ENCODE results near the gene SESN1.

Gene SESN1

GRCh38 chr6:108941859-108942258 is 152.8 kb downstream of the SESN1 start:
- H3K27ac ChIP-seq (ENCODE audit: low read length): peak overlapping the region; percentile 79

GRCh38 chr6:108941281-108941680 is 153.4 kb downstream of the SESN1 start:
- no peak for TF ChIP-seq EZH2 (IDR thresholded peaks at IDR 0.05; ENCODE audit: borderline replicate concordance, low read depth, low read length, severe bottlenecking)
- TF ChIP-seq, protein P1, sequence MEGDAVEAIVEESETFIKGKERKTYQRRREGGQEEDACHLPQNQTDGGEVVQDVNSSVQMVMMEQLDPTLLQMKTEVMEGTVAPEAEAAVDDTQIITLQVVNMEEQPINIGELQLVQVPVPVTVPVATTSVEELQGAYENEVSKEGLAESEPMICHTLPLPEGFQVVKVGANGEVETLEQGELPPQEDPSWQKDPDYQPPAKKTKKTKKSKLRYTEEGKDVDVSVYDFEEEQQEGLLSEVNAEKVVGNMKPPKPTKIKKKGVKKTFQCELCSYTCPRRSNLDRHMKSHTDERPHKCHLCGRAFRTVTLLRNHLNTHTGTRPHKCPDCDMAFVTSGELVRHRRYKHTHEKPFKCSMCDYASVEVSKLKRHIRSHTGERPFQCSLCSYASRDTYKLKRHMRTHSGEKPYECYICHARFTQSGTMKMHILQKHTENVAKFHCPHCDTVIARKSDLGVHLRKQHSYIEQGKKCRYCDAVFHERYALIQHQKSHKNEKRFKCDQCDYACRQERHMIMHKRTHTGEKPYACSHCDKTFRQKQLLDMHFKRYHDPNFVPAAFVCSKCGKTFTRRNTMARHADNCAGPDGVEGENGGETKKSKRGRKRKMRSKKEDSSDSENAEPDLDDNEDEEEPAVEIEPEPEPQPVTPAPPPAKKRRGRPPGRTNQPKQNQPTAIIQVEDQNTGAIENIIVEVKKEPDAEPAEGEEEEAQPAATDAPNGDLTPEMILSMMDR (IDR thresholded peaks at IDR 0.05; ENCODE audit: borderline replicate concordance, extremely low read depth, low read length, poor library complexity, severe bottlenecking): no peak
- no peak overlapping the region for H3K4me2 ChIP-seq (ENCODE audit: insufficient read depth, low read length)
- H4K20me1 ChIP-seq (ENCODE audit: insufficient read depth, low read length): no peaks in the 10 kb centered on the region
- no peaks in the 10 kb centered on the region for H3K27me3 ChIP-seq (ENCODE audit: insufficient read depth, low read length, poor library complexity)
- no peaks in the 10 kb centered on the region for H3K36me3 ChIP-seq (ENCODE audit: insufficient read depth, low read length)
- H3K79me2 ChIP-seq (ENCODE audit: insufficient read depth, low read length): no peaks in the 10 kb centered on the region
- ATAC-seq (ENCODE audit: insufficient read depth, low read depth) (no peak), DNase-seq (no peak)
- H3K9me3 ChIP-seq (ENCODE audit: insufficient read depth, low read length, severe bottlenecking): peaks cover 4% of the 10 kb centered on the region
- H3K9ac ChIP-seq (ENCODE audit: low read depth, low read length): no peak overlapping the region
- H3K4me1 ChIP-seq (ENCODE audit: insufficient read depth, low read length): peaks cover 33% of the 10 kb centered on the region
- no peak overlapping the region for H3K4me3 ChIP-seq (ENCODE audit: low read depth in 1 of 2, low read length in 2 of 2)
- no peak overlapping the region for H2AFZ ChIP-seq (ENCODE audit: low read depth, low read length)
- peak overlapping the region; percentile 25 for H3K27ac ChIP-seq (ENCODE audit: low read length)

More at GRCh38 chr6:108941859-108942258, 152.8 kb downstream of the SESN1 start:
- Histone ChIP-seq H3K36me3 (ENCODE audit: insufficient read depth, low read length) (no peaks in the 10 kb centered on the region), H3K9ac (ENCODE audit: low read depth, low read length) (peak overlapping the region; percentile 42; the same call in 1 of the 2 replicates), H4K20me1 (ENCODE audit: insufficient read depth, low read length) (no peaks in the 10 kb centered on the region), H3K27me3 (ENCODE audit: insufficient read depth, low read length, poor library complexity) (no peaks in the 10 kb centered on the region), H3K9me3 (ENCODE audit: insufficient read depth, low read length, severe bottlenecking) (peaks cover 4% of the 10 kb centered on the region), H2AFZ (ENCODE audit: low read depth, low read length) (peak overlapping the region; percentile 68; the same call in 1 of the 2 replicates), H3K4me1 (ENCODE audit: insufficient read depth, low read length) (peaks cover 33% of the 10 kb centered on the region), H3K79me2 (ENCODE audit: insufficient read depth, low read length) (no peaks in the 10 kb centered on the region), H3K4me3 (ENCODE audit: low read depth in 1 of 2, low read length in 2 of 2) (no peak overlapping the region), H3K4me2 (ENCODE audit: insufficient read depth, low read length) (0 out of 2 replicates have a peak overlapping the region, but pooled peaks have one; percentile 63)
- TF ChIP-seq, protein P1 (IDR thresholded peaks at IDR 0.05; ENCODE audit: borderline replicate concordance, extremely low read depth, low read length, poor library complexity, severe bottlenecking): no peak
- TF ChIP-seq EZH2 (IDR thresholded peaks at IDR 0.05; ENCODE audit: borderline replicate concordance, low read depth, low read length, severe bottlenecking): no peak
- DNase-seq (no peak), ATAC-seq (ENCODE audit: insufficient read depth, low read depth) (no peak)

DNA sequence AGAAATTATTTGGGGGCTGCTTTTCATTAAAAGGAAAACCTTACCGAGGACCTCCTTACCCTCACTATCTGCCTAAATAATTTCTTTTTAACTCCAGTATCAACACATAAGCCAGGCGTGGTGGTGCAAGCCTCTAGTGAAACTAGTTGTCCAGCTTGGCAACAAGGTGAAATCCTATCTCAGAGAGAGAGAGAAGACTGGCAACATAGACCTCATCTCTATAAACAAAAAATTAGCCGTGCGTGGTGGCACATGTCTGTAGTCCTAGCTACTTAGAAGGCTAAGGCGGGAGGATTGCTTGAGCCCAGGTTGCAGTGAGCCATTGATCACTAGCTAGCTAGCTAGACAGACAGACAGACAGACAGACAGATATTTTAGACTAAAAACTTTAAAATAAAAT is 153.9 kb downstream of the SESN1 start:
- H3K4me2 ChIP-seq (ENCODE audit: insufficient read depth, low read length): no peak overlapping the region
- H3K4me1 ChIP-seq (ENCODE audit: insufficient read depth, low read length): peaks cover 33% of the 10 kb centered on the region
- no peak overlapping the region for H3K4me3 ChIP-seq (ENCODE audit: low read depth in 1 of 2, low read length in 2 of 2)
- TF ChIP-seq, protein P1 (IDR thresholded peaks at IDR 0.05; ENCODE audit: borderline replicate concordance, extremely low read depth, low read length, poor library complexity, severe bottlenecking): no peak
- no peak for TF ChIP-seq EZH2 (IDR thresholded peaks at IDR 0.05; ENCODE audit: borderline replicate concordance, low read depth, low read length, severe bottlenecking)
- no peaks in the 10 kb centered on the region for H3K27me3 ChIP-seq (ENCODE audit: insufficient read depth, low read length, poor library complexity)
- no peak overlapping the region for H3K9ac ChIP-seq (ENCODE audit: low read depth, low read length)
- no peaks in the 10 kb centered on the region for H3K79me2 ChIP-seq (ENCODE audit: insufficient read depth, low read length)
- H3K36me3 ChIP-seq (ENCODE audit: insufficient read depth, low read length): no peaks in the 10 kb centered on the region
- H3K9me3 ChIP-seq (ENCODE audit: insufficient read depth, low read length, severe bottlenecking): peaks cover 4% of the 10 kb centered on the region
- no peak for DNase-seq
- ATAC-seq (ENCODE audit: insufficient read depth, low read depth): no peak
- no peak overlapping the region for H2AFZ ChIP-seq (ENCODE audit: low read depth, low read length)
- no peak overlapping the region for H3K27ac ChIP-seq (ENCODE audit: low read length)
- no peaks in the 10 kb centered on the region for H4K20me1 ChIP-seq (ENCODE audit: insufficient read depth, low read length)

- Histone ChIP-seq H3K9me3 (ENCODE audit: insufficient read depth, low read length, severe bottlenecking) (peaks cover 4% of the 10 kb centered on the region), H3K4me1 (ENCODE audit: insufficient read depth, low read length) (peaks cover 11% of the 10 kb centered on the region), H3K27ac (ENCODE audit: low read length) (no peak overlapping the region), H3K36me3 (ENCODE audit: insufficient read depth, low read length) (no peaks in the 10 kb centered on the region), H2AFZ (ENCODE audit: low read depth, low read length) (no peak overlapping the region), H4K20me1 (ENCODE audit: insufficient read depth, low read length) (no peaks in the 10 kb centered on the region), H3K79me2 (ENCODE audit: insufficient read depth, low read length) (no peaks in the 10 kb centered on the region), H3K27me3 (ENCODE audit: insufficient read depth, low read length, poor library complexity) (no peaks in the 10 kb centered on the region), H3K9ac (ENCODE audit: low read depth, low read length) (no peak overlapping the region), H3K4me3 (ENCODE audit: low read depth in 1 of 2, low read length in 2 of 2) (no peak overlapping the region), H3K4me2 (ENCODE audit: insufficient read depth, low read length) (no peak overlapping the region)
- TF ChIP-seq, protein P1 (IDR thresholded peaks at IDR 0.05; ENCODE audit: borderline replicate concordance, extremely low read depth, low read length, poor library complexity, severe bottlenecking): no peak
- TF ChIP-seq EZH2 (IDR thresholded peaks at IDR 0.05; ENCODE audit: borderline replicate concordance, low read depth, low read length, severe bottlenecking): no peak
- DNase-seq (no peak), ATAC-seq (ENCODE audit: insufficient read depth, low read depth) (no peak)
Observed at GRCh38 chr6:108937170-108937569, 157.5 kb downstream of the SESN1 start.

All from DND-41 (cell line).